ENCODE measurements around the gene CLSTN2.

Gene CLSTN2

DNA sequence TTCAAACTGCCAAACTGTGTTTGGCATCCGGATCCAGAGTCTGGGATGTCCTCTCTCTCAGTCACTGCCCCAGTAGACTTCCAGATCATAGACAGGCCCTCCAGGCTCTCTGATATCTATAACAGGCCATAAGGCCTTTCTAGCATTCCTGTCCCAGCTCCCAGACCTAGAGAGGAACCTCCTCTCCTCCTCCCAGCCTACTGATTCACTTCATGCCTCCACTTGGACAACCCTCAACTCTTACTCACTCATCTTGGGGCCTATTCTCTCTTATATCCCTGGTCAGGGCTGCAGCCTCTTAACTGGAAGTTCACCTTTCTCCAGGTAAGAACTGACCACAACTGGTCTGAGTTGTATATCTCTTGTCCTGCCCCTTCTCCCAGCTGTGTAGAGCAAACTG, 489.2 kb downstream of the CLSTN2 start:
- no peak for DNase-seq (ENCODE audit: low spot score)

DNA sequence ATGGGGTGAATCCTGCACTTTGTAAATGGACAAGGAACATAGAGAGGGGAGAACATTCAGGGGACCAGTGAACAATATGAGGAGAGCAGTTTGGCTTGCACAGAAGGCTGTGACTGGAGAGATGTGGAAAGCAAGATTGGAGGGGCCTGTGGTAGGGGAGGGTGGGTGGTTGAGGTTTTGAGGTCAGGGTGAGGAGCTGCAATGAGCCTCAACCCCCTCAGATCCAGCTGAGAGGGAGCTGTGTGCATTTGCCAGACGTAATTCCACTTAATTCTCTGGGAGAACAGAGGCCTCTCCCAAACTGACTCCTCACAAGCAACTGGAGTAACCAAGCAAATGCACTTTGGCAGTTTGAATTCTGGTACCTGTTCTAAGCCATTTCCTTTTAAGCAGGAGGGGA, 489.7 kb downstream of the CLSTN2 start:
- no peak for DNase-seq (ENCODE audit: low spot score)

DNA sequence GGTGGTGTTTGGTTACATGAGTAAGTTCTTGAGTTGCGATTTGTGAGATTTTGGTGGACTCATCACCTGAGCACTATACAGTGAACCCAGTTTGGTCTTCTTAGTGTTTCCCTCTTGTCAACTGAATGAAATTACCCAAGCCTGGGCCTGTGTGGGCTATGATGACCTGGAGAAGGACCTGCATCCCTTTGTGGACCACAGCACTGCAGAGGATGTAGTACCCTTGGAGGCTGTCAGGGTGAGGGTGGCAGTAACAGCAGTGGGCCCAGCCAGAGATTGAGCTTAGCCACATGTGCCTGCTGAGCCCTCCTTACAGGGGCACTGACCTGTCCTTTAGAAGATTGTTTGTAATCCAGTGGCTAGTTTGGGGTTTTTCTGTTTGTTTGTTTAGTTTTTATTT, 492.8 kb downstream of the CLSTN2 start:
- DNase-seq (ENCODE audit: low spot score): no peak

DNA sequence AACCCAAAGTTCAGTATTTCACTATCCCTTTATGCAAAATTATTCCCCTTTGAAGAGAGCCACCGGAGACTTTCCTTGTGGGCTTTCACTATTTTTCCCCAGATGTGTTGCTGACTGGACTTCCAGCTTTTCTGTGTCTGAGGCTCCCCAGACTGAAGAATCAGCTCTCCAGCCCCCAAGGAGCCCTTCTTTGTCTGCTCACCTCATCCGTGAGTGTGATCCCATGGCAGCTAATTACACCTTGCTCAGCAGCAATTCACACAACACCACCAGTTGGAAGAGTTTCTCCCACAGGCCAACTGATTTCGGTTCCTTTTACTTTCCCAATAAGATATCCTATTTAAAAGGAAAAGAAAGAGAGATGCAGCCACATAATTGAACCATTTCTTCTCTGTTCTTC, 493.4 kb downstream of the CLSTN2 start:
- no peak for DNase-seq (ENCODE audit: low spot score)

DNA sequence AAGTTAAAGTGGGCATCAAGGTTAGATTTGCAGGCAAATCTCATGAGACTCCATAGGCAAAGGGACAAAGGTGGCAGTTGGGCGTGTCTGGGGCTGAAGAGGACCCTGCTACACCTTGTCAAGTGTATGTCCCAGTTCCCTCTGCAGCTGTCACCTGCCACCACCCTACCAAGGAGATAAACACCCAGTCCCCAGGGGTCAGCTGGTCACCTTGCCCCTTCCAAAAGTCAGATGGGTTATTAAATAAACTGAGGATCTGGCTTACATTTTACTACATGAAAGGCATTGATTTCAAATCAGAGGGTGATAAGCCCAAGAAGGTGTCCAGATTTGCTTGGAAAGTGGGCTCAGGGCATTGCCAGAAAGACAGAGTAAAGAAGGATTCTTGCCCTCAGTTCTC, 494.8 kb downstream of the CLSTN2 start:
- DNase-seq (ENCODE audit: low spot score): no peak

DNA sequence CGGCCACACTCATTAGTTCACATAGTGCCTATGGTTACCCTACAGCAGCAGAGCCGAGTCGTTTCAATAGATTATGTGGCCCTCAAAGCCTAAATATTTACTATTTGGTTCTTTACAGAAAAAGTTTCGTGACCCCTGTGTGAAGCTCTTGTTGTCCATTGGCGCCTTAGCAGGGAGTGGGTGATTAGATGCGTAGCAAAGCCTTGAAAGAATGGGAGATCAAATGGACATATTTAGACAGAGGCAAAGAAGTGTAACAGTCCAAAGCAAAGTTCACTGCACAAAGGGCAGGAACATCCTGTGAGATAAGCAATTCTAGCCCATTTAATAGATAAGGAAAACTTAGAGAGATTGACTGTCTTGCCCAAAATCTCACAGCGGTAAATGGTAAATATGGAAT, 495.5 kb downstream of the CLSTN2 start:
- DNase-seq (ENCODE audit: low spot score): no peak

DNA sequence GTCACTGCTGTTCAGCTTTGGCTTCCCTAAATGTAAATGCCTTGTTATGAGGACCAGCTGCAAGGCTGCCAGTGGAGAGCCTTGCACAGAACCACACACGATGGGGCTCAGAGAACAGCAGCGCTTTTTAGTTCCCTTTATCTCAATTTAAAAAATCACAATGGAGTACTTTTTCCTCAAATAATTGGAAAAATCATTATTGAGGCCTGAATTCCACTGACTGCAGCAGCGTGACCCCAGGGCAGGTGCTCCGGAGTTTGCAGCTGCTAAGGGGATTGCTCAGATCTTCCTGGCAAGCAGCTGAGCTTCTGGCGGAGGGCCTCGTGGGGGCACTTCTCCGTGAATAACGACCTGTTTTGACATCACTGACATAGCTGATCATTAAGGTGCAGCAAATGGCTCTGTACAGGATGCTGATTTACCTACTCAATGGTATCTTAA, 497.3 kb downstream of the CLSTN2 start:
- no peak for DNase-seq (ENCODE audit: low spot score)

DNA sequence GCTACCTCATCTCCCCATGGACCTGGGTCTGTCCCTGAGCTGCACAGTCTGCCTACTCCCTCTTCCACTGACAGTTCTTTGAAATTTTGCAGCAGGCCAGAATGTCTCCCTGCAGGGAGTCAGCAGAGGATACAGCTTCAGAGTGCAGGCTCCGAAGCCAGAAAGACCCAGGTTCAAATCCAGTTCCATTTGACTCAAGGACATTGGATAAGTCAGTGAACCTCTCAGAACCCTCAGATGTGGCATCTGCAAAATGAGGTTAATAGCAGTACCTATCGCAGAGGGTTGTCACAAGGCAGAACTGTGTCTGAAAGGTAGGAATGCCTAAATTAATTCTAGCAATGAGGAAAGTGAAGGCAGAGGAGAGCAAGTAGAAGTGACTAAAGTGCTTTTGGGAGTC, 498.4 kb downstream of the CLSTN2 start:
- DNase-seq (ENCODE audit: low spot score): no peak

DNA sequence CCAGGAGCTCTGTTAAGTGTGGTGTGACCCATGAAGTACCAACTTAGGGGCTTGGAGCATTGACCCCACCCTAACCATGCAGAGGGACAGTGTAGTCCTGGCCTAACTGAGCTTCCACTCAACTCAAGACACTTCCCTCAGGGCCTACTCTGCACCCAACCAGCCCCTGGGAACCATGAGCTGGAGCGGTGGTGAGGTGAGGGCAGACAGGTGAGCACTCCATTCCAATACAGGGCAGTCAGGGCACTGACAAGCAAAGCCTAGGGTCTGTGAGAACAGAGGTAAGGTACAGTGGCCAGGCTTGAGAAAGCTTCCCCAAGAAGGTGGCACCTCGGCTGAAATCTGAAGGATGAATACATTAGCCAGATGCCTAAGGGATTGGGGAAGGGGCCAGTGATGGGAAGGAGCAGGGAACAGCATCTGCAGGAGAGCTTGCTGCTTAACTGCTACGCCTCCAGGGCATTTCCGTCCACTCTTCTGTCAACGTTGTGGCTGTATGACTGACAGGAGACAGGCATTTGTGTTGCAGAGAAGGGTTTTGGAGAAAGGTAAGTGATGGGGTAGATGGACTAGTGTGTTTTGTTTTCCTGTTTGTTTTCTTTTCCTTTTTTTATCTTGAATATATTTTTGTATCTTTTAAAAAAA, 499.4 kb downstream of the CLSTN2 start:
- no peak for DNase-seq (ENCODE audit: low spot score)

DNA sequence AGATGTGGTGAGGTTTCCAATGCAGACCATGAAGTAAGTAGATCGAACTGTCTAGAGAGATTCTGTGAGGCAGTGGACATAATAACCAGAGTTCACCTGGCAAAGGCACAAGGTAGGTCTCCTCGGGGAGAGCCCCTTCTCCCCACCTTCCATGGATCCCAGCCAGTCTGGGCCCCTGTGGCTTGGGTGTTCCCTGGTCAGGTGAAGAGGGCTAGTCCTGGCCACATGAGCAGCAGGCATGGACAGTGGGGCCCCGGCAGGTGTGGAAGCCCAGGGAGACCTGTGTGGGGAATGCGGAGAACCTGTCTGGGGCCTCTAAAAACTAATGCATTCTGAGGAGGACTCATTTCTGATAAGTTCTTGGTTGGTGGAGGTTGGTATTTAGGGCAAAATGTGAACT, 501.4 kb downstream of the CLSTN2 start:
- DNase-seq (ENCODE audit: low spot score): no peak

DNA sequence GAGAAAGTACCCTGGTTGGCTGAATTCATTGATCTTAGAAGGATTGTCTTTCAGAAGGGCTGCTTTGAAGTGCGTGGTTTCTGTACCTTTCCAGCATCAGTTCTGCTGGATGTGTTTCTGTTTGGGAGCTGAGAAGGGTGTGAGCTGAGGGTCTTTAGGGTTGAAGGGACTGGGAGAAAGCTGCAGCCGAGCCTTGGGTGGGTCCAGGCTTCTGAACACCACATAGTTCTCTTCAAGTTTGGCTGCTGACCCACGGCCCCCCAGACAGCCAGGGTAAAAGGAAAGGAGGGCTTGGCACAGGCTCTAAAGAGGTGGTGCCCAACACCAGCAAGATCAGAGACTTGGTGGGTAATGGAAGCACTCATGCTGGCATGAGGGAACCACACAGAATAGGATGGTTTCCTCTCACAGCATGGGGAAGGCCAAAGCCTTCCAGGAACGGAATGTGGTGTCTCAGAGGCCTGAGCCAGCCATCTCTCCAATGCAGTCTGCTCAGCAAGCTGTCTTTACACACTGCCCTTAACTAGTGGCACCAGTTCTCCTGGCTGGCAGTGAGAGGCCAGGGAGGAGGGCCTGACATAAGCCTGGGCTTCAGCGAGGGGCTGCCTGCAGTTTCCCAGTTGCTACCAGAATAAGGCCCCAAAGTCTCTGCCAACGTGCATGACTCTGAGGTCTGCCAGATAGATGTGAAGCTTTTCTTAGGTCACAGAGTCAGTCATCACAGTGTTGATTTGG, 503.9 kb downstream of the CLSTN2 start:
- DNase-seq (ENCODE audit: low spot score): no peak

DNA sequence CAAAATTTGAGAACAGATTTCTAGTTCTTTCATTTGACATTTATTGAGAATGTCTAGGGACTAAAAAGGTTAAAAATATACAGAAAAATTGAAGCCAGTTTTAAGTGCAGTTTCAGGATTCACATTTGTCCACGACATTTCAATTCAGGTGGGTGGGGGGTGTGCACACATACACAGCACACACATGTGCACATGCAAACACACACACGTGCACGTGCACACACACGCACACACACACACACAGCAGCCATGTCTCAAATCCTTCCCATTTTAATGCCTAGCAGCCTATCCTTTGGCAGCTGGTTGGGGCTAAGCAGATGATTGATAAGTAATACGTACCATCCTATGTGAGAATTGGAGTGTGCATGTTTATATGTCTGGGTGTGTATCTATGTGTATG, 504.5 kb downstream of the CLSTN2 start:
- DNase-seq (ENCODE audit: low spot score): no peak

DNA sequence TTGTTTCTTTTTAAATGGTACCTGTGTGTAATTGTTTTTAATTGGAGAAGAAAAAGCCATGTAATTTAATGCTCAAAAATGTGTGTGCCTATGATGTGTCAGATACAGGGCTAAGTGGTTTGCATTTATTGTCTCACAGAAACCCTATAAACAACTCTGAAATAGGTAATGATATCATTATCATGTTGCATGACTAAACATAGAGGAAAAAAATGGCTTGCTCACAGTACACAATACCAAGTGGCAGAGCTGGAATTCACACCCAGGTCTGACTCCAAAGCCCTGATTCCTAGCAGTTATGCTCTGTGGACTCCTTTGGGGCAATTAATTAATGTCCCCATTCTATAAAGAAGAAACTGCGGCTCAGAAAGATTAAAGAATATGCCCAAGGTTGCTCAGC, 505.5 kb downstream of the CLSTN2 start:
- DNase-seq (ENCODE audit: low spot score): no peak

DNA sequence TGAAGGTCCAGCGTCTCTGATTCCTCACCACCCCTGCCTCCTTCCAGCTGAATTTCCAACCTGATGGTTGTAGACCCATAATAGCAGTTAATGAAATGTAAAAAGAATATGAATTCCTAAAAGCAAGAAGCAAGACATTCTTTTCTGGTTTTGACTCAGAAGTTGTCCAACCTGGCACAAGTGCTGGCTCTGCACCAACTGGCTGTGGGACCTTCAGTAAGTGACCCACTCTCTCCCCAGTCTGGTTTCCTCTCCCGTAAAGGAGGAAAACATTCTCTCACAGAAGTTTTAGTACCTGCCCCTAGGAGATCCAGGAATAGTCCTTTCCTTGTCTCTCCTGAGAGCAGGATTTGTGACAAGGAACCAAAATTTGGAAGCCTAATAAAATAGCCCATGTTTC, 506.0 kb downstream of the CLSTN2 start:
- DNase-seq (ENCODE audit: low spot score): no peak

DNA sequence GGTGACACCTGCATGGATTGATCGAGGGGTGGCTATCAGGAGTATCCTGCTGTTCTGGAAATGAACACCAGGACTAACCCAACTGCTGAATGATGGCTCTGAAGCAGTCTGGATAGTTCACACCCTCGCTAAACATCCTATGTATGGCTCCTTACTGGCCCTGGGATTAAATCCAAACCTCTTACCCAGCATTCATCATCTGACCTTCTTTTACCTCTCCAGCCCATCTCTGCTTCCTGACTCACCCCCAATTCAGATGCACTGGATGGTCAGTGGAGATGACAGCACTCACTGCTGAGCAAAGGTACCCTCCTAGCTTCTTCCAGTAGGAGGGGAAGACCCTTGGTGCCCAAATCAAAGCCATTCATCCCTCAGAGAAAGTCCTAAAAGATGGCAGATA, 507.6 kb downstream of the CLSTN2 start:
- no peak for DNase-seq (ENCODE audit: low spot score)

DNA sequence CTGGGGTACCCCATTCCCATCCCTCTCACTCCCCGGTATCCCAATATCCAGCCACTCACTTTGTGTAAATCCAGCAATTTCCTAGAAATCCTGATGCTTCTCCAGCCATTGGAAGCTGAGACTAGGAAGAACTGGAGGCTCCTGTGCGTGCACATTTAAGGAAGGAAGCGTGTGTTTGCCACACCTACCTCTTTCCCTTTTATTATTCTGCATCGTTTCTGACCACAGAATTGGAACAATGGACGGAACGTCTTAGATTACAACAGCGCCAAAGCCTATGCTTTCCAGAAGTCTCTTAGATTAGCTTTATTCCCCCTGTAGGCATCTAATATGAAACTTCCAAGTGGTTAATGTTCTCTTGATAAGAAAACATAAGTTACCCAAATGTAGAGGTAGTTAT, 508.1 kb downstream of the CLSTN2 start:
- no peak for DNase-seq (ENCODE audit: low spot score)

DNA sequence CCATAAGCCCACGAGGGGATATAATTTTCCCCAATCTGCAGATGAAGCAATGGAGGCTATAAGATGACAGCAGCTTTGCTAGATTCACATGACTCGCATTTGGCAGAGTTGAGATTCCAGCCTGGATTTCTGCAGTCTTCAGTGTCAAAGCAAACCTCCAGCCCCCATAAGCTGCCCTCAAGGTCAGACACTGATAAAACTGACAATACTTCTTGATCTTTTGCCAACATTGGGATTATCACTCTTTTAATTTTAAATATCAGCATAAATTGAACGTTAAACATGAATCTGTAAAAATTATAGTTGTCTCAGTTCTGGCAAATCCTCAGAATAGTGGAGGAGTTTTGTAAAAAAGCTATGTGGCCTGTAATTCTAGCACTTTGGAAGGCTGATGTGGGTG, 508.8 kb downstream of the CLSTN2 start:
- no peak for DNase-seq (ENCODE audit: low spot score)

DNA sequence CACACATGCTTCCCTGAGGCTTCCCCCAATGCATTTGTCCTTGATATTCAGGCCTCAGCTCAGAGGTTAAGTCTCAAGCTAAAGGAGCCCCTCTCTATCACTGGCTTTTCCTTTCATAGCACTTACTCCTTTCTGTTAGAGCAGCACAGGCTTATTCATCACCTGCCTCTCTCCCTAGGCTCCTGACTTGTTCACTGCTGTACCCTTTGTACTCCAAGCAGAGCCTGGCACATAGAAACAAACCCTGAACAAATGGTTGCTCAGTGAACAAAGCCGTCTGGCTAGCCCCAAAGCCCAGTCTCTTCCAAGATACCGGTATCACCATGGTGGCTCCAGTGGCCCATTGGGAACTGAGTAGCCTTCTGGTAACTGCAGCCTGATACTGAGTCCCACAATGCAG, 511.7 kb downstream of the CLSTN2 start:
- no peak for DNase-seq (ENCODE audit: low spot score)

DNA sequence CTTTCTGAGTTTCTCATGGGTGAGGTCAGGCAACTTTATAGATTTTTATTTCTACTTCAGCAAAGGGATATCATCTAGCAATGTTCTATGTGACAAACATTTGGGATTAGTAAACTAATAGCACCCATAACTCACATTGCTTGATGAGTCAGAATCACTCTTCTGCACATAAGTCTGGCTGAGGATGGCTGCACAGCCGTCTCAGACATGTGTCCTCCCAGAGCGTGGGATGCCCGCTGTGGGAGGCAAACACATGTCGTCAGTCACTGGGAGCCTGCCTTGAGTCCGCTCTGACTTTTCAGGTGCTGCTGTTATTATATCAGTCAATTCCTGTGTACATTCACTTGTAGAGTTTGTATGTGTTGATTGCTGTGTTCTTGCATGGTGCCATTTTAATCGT, 512.2 kb downstream of the CLSTN2 start:
- DNase-seq (ENCODE audit: low spot score): no peak

DNA sequence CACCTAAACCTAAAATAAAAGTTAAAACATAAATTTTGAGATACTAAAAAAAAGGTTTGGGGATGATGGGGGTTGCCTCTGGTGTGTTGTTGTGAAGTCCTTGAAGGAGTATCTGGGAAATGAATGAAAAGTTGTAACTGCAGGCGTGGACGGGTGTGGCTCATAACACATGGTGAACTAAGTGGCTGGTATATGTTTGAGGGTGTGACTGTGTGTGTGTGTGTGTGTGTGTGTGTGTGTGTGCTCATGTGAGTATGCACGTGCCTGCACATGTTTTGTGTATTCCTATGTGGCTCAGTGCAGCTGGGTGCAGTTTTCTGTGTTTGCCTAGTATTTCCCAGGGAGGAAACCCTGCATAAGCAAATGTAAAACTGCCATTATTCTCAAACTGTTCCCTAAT, 513.0 kb downstream of the CLSTN2 start:
- DNase-seq (ENCODE audit: low spot score): no peak

DNA sequence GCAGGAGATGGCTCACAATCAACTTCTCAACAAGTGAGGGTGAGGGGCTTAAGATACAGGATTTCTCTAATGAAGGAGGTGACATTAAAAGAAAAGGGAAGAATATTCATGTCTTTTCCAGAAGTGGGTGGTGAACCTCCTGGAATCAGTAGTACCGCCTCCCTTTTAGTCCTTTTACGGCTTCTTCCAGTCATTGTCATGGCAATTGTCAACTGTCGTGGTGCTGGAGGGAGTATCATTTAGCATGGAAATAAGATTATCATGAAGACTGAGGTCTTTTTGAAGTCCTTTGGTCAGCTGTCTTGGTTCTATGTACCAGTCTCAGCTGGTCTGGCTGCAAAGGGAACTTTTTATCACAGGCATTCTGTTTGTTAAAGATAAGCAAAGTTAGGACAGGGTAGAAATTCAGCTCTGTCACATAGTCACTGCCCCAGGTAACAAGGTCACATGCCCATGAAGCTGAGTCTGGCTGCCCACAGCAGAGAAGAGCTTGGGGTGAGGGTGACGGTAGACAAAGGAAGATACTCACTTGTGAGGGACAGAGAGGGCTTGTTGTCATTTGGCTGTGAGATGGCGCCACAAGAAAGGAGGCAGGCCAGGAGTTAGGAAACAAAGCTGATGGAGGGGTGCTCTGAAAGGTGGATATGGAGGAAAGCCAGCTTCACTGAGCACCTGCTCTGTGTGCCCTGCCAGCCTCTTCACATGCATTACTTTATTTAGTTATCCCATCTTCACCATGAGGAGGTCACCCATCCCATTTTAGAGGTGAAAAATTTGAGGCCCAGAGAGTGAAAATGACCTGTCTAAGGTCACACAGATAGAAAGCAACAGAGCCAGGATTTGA, 514.6 kb downstream of the CLSTN2 start:
- no peak for DNase-seq (ENCODE audit: low spot score)

DNA sequence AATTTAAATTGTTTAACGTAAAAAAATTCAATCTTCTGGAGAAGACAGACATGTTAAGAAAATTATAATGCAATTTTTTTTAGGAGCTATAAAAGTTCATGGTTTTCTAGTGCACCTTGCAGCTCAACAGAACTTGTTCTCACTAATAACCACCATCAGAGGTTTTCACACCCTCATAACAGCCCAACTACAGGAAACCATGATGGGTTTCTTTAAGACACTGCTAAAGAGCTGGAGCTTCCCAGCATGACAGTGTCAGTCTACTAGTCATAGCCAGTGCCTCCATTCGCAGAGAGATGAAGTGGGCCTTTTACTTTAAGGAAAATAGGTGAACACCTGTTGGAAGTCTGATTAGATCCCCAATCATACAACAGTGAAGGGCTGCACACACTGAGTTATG, 518.8 kb downstream of the CLSTN2 start:
- DNase-seq (ENCODE audit: low spot score): no peak

DNA sequence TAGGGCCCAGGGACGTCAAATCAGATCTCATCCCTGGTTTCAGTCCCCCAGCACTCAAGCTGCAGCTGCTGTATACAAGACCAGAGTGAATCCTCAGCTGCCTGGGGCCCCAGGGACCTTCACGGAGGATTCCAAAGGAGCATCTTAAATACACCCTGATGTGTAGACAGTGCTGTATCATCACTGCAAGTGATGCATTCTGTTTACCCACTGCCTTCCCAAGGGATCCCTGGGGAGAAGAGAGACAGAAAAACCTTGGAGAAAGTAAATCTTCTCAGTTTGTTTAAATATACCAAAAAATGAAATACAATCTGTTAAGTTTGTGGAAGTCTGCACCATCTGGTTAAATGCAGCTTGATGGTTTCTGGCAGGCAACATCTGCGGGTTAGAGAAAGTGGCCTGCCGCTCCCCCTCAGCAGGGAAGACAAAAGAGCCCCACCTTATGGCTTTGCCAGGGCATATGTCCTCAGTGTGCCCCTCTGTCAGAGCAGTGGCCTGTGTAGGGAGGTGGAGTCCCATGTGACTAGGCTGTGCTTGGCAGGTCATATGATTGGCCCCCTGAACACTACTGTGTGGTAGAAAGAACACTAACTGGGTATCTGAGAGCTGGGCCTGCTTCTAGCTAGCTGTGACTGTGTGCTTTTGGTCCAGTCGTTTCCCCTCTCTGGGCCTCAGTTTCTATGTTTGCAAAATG, 520.7 kb downstream of the CLSTN2 start:
- no peak for DNase-seq (ENCODE audit: low spot score)

Data from D341Med (cell line).